NCI-H146 (cell line): Measurements from ENCODE around the gene SRRM1.
"Not testable (repeated sequence)": the region's sequence is repeated elsewhere in the genome, so short reads cannot be mapped to it uniquely, and the experiment has no call there.

Source experiments
- DNase-seq: peaks from one replicate; lab custom pipeline; 2025; lab: John Stamatoyannopoulos, UW

The SRRM1 gene

DNA sequence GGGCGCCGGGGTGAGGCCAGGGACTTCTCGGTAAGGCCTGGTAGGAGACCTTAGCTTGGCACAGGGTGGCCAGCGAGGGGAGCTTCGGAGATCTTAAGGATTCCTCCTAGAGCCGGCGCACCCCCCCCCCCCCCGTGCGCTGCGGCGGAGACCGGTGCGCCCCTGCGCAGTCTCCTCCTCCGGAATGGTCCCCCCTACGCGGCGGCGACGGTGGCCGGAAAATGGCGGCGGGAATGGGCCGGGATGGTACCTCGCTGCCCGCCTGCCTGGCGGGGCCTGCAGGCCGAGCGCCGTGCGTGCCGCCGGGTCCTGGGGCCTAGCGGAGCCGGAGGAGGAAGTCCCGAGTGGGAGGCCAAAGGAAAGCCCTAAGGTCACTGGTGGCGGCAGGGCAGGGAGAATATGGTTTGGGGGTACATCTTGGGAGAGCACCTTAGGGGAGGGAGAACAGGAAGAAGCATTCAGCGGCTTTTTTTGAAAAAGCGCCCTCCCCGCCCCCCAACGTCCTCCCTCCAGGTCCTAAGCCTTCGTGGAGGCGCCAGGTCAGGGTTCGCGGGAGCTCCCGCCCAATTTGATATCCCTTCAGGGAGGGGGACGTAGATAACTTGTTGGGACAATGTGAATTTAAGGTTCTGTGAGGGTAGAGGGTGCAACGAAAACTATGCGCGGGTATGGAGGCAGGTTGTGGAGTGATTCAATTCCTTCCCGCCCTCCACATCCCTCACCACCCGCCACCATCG, 429 bp downstream of the SRRM1 start:
- DNase-seq: peak; percentile 29

GRCh38 chr1:24644100-24644384, 940 bp downstream of the SRRM1 start:
- DNase-seq: peak; percentile 19

DNA sequence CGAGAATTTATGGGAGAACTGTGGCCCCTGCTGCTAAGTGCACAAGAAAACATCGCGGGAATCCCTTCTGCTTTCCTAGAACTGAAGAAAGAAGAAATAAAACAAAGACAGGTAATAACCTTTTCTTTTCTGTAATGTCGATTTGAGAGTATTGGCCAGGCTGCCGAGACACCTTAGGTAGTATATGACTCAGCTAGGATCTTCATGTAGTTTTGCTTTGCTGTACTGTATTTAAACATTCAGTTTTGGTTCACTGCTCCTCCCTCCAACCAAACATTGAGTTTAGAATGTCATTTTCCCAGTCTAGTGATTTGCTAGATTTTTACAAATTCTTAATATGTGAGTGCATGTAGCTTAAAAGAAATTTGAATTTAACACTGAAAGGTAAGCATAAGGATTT, 5.8 kb downstream of the SRRM1 start:
- no peak for DNase-seq

GRCh38 chr1:24652382-24652781, 9.3 kb downstream of the SRRM1 start:
- DNase-seq: no peak

- no peak for DNase-seq
Measured at GRCh38 chr1:24654010-24654409, 10.9 kb downstream of the SRRM1 start.

DNA sequence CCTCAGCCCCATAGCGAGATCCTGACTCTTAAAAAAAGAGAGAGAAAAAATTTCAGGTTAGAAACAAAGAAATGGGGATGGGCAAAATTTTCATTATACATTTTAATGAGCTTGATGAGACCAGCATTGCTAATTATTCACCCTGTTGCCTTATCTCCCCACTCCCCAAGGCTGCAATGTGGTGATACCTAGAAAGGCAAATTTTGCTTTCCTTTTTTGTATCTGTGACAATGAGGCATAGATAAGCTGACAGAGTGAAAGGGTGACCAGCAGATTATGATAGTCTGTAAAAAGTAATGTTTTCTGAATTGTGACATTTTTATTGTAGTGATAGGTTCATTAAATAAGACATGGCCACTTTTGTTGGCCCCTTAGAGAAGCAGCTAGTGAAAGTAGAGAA, 12.9 kb downstream of the SRRM1 start:
- DNase-seq: no peak

DNA sequence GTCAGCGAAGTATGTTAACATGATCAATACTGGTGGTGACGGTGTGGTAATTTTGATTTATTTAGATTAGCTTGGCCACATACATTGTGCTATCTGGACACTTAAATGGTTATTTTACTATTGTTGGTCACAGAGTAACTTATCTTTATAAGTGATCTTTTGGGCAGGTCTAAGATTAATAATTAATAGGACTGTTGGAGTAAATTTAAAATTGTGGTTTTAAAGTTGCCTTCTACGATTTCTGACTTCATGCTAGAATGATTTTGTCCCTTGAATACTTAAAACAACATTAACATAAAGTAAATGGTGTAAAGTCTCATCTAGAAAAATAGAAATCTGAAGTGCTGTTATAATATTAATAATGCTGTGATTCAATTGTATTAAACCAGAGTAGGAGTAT, 14.7 kb downstream of the SRRM1 start:
- no peak for DNase-seq

DNA sequence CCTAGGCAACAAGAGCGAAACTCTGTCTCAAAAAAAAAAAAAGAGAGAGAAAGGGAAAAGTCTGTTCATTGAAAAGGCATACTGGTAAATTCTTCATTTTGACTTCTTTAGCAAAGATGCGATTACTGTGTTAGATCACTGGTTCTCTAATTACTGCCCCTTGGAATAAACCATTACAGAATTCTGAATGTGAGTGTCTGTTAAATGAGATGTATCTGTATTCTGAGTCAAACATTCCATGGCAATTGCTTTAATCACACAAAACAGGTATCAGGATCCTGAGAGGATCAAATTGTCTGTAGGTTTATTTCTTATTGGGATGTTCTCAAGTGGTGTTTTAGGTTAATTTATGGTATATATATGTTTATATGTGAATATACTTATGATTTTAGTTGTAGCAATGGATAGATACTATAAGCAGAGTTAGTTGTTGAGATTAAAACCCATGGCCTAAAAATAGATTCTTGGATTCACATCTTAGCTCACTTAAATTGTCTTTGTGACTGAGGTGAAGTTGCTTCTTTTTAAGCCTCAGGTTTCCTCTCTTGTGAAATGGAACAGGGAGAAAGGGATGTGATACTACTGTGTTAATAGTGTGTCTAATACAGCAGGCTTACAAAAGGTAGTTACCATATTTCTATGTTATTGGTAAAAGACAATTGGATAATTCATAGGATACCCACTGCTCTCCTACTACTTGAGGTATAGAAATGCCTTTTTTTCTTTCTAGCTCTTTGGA, 16.2 kb downstream of the SRRM1 start:
- no peak for DNase-seq

DNA sequence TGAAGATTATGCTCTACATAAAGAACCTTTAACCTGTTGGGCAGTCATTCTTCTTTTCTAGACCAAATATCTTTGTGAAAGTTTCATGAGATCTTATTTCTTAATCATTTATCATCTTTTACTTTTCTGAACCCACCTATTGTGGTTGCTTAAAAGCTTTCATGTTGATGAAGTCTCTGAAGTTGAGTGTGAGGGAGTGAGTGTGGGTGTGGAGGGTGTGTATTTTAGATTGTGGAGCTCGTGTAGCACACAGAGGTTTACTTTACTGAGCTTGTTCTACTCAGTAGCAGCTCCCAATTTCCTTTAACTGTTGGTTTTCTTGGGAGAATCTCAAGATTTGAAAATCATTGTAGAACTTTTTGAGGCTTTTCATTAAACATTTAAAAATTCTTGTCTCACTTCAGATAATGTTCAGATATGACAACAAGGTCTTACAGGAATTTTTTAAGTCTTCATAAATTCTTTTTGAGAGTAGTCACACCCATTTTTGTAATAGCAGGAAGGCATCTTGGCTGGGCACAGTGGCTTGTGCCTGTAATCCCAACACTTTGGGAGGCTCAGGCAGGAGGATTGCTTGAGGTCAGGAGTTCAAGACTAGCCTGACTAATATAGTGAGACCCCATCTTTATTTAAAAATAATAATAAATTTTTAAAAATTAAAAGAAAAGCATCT, 17.0 kb downstream of the SRRM1 start:
- no peak for DNase-seq

DNA sequence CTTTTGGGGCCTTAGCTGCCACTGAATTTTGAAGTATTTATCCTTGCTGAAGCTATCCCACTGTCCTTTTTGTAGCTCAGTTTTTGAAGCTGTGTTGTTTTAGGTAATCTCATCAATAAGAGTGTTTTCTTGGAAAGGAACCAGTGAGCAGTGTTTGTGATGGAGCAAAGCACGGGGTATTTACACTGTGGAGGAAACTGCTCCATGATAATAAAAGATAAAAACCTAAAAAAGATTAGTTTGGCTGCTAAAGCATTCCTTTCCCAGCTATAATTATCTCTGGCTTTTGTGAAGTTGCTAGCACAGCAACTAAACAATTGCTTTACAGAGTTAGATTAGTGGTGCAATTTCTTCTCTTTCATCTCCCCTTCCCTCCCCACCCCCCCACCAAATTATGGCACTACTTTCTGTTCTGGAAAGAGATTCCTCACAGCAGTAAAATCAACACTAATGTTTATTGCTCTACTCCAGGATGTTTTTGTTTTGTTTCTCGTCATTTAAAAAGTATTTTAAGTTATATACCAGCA, 21.5 kb downstream of the SRRM1 start:
- DNase-seq: no peak

DNA sequence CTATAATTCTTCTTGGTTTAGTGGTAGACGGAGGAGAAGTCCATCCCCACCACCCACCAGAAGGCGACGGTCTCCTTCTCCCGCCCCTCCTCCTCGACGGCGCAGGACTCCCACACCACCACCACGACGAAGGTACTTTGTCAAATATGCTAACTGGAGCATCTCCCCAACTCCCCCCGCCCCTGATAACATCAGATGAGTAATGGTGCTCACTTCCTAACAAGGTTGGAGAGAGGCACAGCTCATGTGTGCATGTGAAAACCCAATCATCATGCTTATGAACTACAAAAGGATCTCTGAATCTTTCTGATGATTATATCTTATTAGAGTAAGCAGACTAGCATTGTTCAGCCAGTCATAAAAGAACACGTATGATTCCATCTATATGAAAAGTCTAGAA, 23.7 kb downstream of the SRRM1 start:
- no peak for DNase-seq

DNA sequence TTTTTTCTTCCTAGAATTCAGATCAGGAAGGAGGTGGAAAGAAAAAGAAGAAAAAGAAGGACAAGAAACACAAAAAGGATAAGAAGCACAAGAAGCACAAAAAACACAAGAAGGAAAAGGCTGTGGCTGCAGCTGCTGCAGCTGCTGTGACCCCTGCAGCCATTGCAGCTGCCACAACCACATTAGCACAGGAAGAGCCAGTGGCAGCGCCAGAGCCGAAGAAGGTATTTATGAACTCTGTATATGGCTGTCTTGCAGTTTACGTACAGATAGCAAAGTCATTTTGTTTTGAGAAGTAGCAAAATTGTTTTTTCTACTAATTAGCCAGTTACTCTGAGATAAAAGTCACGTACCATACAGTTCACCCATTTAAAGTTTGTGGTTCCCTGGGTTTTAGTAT, 28.3 kb downstream of the SRRM1 start:
- DNase-seq: not testable (repeated sequence)

DNA sequence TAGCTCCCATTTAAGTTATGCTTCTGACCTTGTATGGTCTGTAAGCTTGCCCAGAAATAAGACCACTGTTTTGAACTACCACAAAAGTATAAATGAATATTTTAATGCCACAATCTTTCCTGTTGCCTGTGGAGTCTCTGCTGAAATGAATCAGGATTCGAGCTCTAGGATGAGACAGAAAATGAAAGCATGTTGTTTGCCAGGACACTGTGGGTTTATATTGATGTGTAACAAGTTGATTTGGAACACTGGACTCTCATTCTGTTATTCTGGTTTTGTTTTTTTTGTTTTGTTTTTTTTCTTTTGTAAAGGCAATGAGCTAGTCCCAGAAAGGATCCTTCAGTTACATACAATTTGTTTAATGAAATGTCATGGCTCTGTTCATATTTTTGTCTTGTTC, 29.6 kb downstream of the SRRM1 start:
- DNase-seq: not testable (repeated sequence)

GRCh38 chr1:24673341-24673740, 30.2 kb downstream of the SRRM1 start:
- DNase-seq: no peak

DNA sequence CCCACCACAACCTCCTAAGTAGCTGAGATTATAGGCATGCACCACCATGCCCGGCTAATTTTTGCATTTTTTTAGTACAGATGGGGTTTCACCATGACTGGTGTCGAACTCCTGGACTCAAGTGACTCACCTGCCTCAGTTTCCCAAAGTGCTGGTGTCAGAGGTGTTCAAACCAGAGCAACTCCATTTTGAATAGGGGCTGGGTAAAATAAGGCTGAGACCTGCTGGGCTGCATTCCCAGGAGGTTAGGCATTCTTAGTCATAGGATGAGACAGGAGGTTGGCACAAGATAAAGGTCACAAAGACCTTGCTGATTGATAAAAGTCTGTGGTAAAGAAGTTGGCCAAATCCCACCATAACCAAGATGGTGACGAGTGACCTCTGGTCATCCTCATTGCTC, 35.3 kb downstream of the SRRM1 start:
- DNase-seq: not testable (repeated sequence)

- DNase-seq: no peak
Measured at GRCh38 chr1:24679725-24680124, 36.6 kb downstream of the SRRM1 start.

GRCh38 chr1:24683713-24684162, 40.6 kb downstream of the SRRM1 start:
- DNase-seq: no peak

DNA sequence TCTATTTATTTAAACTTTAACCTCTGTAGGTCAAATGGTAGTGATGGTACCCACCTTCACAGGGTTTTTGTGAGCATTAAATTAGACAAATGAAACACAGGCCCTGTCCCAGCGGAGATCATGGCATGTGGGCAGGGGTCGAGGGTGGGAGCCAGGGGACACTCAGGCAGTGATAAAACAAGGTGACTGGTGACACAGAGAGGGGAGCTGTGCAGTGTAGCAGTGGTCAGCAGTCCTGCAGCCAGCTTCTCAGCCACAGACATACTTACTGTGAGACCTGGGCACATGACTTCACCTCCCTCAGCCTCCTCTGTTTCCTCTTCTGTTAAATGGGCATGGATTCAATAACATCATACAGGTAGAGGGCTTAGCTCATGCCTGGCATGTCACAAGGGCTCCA, 44.9 kb downstream of the SRRM1 start:
- DNase-seq: no peak

- peak; percentile 58 for DNase-seq
Measured at GRCh38 chr1:24688621-24689195, 45.6 kb downstream of the SRRM1 start.

- no peak for DNase-seq
Measured at GRCh38 chr1:24691051-24691450, 47.9 kb downstream of the SRRM1 start.

GRCh38 chr1:24692351-24692980, 49.4 kb downstream of the SRRM1 start:
- DNase-seq: no peak

GRCh38 chr1:24693827-24694379, 50.8 kb downstream of the SRRM1 start:
- no peak for DNase-seq
